GM18870 (cell line): ENCODE results near the gene JAZF1.

Experiments used
- ATAC-seq: cut with Tn5 transposase; IDR thresholded peaks from one replicate; pipeline ENCODE4 v1.9.1; 2021; ENCODE audit warnings: moderate library complexity; ENCODE audit not compliant: unreplicated experiment

The JAZF1 gene

GRCh38 chr7:28140979-28141378 is 39.6 kb downstream of the JAZF1 start:
- ATAC-seq, result no peak

- ATAC-seq, result no peak
Measured at GRCh38 chr7:28138837-28139236, 41.8 kb downstream of the JAZF1 start.

- no peak for ATAC-seq
Measured at GRCh38 chr7:28137463-28137862, 43.1 kb downstream of the JAZF1 start.

DNA sequence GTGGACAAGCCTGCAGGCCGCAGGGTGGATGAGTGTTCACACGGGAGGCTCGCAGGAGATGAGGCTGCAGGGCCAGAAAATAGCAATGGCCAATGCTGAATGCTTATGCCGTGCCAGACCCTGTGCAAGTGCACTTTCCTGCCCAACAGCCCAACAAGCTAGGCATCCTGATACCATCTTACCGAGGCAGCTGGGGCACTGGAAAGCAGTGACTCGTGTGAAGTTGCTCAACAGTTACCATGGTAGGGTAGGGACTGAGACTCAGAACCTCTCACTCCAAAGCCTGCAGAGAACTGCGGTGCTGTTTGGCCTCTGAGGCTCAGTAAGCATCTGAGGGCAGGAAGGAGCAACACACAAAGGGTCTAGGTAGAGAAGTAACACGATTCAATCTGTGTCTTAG is 43.7 kb downstream of the JAZF1 start:
- ATAC-seq, result no peak

- no peak for ATAC-seq
Measured at GRCh38 chr7:28136420-28136819, 44.2 kb downstream of the JAZF1 start.

DNA sequence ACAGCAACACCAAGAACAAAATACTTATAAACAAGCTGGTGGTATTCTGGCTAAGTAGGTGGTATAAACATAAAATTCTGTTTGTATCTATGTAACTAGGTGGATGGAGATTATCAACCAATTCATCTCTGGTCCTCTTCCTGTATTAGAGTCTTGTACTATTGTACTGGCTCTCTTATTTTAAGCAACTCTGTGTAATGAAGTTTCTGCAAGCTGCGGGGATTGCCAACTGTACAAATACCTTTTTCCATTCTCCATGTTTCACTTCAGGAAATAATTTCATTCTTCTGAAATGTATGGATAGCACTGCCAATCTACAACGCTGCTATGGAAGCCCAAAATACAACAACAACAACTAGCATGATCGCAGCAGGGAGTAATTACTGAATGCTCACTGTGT is 44.8 kb downstream of the JAZF1 start:
- ATAC-seq, result no peak

GRCh38 chr7:28135315-28135714 is 45.3 kb downstream of the JAZF1 start:
- no peak for ATAC-seq

DNA sequence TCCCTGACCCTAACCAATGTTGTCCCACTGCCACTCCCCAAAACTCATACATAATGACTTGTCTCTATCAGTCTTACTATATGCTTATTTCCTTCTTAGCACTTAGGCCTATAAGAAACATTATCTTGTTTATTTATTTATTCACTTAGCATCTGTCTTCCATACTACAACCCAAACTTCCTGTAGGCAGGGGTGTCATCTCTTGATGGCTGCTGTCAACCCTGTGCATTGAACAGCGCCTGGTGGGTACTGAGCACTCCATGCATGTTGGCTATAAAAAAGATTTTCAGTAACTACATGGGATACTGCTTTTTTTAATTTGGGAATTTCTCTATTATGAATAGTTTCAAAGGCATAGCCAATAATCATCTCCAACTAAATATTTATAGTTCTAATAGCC is 46.7 kb downstream of the JAZF1 start:
- ATAC-seq, result no peak

- ATAC-seq, result no peak
Measured at GRCh38 chr7:28132959-28133870, 47.4 kb downstream of the JAZF1 start.

DNA sequence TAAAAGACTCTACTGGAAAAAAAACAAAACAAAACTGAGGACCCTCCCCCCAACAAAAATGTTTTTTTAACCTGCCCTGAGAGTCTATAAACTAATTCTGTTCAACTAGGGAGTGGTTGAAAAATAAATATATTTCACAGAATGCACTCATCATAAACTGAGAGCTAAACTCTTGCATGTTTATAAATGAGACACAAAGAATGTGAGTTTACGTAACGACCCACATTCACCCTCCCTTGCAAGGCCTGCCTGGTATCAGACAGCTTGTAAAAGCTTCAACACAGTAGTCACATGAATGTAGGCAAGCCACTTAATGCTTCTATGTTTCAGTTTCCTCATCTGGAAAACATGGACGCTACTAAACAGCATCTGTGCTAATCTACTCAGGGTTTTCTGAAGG is 50.3 kb downstream of the JAZF1 start:
- no peak for ATAC-seq

- no peak for ATAC-seq
Measured at GRCh38 chr7:28128608-28129007, 52.0 kb downstream of the JAZF1 start.

- no peak for ATAC-seq
Measured at GRCh38 chr7:28126410-28127041, 54.1 kb downstream of the JAZF1 start.

GRCh38 chr7:28125431-28126409 is 54.9 kb downstream of the JAZF1 start:
- no peak for ATAC-seq

DNA sequence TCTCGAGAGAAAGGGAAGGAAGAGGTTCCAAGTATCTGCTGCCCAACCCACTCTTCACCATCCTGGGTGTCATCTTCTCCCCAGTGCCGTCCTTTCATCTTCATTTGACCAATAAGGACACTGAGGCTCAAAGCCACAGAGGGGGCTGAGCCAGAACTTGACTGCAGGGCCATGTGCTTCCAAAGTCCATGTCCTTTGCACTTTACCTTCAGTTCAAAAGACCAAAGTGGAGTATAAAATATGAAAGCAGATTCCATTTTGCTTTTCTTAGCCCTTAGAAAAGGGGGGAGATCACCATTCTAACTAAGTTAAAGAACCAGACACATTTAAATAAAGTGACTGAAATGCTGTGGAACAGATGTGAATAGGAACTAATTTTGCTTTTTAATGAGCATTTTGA is 56.2 kb downstream of the JAZF1 start:
- ATAC-seq, result no peak

GRCh38 chr7:28123752-28124151 is 56.8 kb downstream of the JAZF1 start:
- ATAC-seq, result no peak

- ATAC-seq, result no peak
Measured at GRCh38 chr7:28121496-28121895, 59.1 kb downstream of the JAZF1 start.

DNA sequence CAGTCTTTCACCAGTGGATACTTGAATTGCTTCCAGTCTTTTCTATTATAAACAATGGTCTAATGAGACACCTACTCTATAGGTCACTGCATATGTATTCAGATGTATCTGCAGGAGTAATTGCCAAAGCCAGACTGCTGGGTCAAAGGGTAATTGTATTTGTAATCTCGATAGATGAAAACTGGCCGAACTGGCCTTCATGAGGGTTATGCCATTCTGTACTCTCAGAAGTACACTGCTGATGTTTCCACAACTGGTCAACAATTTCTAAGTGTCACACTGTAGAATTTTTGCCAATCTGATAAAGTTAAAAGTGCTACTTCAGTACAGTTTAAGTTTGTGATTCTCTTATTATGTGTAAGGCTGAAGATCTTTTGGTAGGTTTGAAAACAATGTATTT is 64.6 kb downstream of the JAZF1 start:
- ATAC-seq, result no peak

- no peak for ATAC-seq
Measured at GRCh38 chr7:28115261-28115660, 65.3 kb downstream of the JAZF1 start.

DNA sequence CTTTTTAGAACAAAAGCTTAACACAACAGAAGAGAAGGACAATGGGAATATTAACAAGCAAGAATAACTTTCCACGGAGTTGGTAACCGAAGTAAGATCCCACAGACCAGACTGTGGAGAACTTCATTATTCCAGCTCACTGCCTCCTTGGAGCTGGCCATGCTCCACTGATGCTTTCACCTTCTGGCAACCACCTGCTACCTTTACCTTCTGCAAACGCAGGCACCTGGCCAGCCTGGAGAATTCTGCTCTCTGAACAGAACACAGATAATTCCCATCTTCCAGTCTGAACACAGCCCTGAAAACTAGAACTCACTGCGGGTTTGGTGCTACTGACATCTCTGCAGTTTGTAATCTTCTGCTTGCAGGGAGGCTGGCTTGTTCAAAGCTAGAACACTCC is 66.5 kb downstream of the JAZF1 start:
- no peak for ATAC-seq

DNA sequence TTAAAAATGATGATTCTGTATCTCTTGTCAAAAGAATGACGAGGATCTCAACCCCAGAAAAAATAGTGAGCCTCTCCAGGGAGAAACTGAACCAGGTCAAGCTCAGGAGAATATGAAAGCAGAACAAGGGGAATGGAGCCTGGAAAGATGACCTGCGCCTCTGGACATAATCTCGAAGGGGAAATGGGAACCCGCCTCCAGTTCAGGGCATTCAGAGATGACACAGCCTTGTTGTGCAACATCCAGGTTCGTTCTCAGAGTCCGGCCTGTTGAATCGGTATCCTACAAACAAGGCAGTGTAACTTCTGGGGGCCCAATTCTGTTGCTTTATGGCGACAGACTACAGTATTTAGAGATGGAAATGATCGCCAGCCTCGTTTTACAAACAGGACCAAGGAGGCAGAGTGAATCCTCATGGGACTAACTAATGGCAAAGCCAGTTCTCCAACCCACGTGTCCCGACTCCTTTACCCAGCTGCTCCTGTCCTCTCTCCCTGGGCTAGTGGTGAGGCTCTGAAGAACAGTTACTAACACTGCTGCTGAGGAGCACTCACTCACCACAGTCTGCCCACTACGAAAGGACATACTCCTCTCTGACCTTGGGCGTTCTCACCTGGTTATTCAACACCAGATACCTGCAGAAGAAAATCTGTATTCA is 67.6 kb downstream of the JAZF1 start:
- no peak for ATAC-seq

GRCh38 chr7:28112467-28112866 is 68.1 kb downstream of the JAZF1 start:
- no peak for ATAC-seq
